Measurements from ENCODE around the gene ZNF385B. TPM values are rescaled to one million over a fixed set of nuclear protein-coding genes. Genes with fewer than 3 reads are reported as not detected.

Gene ZNF385B
- total RNA-seq, 4 donors from 2014 or later: 0.51 to 2.9 (median 1.7) TPM

DNA sequence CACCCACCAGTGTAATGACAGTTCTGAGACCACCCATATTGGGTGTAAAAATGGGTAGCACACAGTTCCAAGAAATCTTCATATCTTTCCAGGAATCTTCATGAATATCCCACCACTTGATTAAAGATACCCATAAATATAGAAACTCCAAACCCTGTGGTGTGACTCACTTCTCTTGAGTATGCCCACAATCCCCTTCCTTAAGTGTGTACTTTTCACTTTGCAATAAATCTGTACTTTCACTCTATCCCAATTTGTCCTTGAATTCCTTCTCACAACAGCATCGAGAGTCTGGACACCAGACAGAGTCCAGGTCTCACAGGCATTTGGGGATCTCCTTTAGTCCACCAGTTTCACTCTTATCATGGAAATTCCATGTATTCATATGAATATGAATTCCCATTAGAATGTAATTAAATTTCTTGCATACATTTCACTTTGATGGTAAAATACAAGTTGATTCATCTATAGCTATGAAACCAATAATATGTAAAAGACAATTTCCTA is 309.8 kb downstream of the ZNF385B start:
- no peak for TF ChIP-seq CTCF (IDR thresholded peaks at IDR 0.05; ENCODE audit: low read depth)

DNA sequence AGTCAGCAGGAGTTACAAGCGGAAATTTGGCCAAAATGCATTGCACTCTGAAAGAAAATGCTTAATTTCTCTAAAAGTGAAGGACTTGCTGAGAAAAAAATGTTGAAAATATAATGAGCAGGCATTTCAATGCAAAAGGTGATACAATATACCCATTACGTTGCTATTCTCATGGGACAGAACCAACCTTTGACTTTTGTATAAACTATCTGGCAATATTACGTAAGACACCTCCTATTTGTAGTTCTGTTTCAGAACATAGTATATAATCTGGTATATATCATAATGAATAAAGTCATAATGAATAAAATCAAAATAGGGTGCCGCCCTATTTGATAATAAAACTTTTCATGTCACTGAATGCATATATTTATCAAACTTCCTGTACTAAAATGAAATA is 310.6 kb downstream of the ZNF385B start:
- no peak for TF ChIP-seq CTCF (IDR thresholded peaks at IDR 0.05; ENCODE audit: low read depth)

GRCh38 chr2:179550214-179550613 is 311.2 kb downstream of the ZNF385B start:
- no peak for TF ChIP-seq CTCF (IDR thresholded peaks at IDR 0.05; ENCODE audit: low read depth)

DNA sequence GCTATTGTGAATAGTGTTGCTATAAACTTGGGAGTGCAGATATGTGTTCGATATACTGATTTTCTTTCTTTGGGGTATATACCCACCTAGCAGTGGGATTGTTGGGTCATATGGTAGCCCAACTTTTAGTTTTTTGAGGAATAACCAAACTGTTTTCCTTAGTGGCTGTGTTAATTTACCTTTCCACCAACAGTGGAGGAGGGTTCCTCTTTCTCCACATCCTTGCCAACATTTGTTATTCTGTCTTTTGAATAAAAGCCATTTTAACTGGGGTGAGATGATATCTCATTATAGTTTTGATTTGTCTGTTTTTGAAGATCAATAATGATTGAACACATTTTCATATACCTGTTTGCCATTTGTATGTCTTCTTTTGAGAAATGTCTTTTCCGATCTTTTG is 314.8 kb downstream of the ZNF385B start:
- TF ChIP-seq CTCF (IDR thresholded peaks at IDR 0.05; ENCODE audit: low read depth): no peak

- TF ChIP-seq CTCF (IDR thresholded peaks at IDR 0.05; ENCODE audit: low read depth): no peak
These were observed 316.4 kb downstream of the ZNF385B start for GRCh38 chr2:179545024-179545423.

DNA sequence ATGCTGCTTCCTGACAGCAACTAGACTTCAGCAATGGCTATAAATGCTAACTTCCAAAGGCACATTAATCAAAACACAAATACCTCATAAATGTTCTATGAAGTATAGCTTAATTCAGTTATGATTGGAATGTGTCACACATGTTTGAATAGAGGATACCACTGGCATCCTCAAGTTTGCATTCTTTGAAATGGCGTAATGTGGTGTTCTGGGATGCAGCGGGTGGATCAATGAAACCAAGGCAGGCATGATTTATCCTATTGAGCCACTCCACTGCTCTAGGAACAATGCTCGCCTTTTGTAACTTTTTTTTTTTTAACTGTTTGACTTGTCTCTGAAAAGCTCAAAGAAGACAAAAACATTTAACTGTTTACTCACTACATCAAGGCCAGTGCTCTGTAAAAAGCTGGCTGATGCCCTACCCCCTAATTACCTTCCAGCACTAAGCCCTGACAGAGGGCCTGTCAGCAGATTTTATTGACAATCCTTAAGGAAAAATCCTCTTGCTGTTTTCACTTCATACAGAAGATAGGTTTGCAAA is 318.0 kb downstream of the ZNF385B start:
- TF ChIP-seq CTCF (IDR thresholded peaks at IDR 0.05; ENCODE audit: low read depth): no peak

- TF ChIP-seq CTCF (IDR thresholded peaks at IDR 0.05; ENCODE audit: low read depth): no peak
These were observed 319.8 kb downstream of the ZNF385B start for GRCh38 chr2:179541586-179541985.
